NCI-H1694 (cell line): ENCODE results near the gene MIEN1.
"Not testable (repeated sequence)": the region's sequence is repeated elsewhere in the genome, so short reads cannot be mapped to it uniquely, and the experiment has no call there.

Experiments used
- DNase-seq: peaks from one replicate; lab custom pipeline; 2025; lab: John Stamatoyannopoulos, UW

Gene MIEN1

DNA sequence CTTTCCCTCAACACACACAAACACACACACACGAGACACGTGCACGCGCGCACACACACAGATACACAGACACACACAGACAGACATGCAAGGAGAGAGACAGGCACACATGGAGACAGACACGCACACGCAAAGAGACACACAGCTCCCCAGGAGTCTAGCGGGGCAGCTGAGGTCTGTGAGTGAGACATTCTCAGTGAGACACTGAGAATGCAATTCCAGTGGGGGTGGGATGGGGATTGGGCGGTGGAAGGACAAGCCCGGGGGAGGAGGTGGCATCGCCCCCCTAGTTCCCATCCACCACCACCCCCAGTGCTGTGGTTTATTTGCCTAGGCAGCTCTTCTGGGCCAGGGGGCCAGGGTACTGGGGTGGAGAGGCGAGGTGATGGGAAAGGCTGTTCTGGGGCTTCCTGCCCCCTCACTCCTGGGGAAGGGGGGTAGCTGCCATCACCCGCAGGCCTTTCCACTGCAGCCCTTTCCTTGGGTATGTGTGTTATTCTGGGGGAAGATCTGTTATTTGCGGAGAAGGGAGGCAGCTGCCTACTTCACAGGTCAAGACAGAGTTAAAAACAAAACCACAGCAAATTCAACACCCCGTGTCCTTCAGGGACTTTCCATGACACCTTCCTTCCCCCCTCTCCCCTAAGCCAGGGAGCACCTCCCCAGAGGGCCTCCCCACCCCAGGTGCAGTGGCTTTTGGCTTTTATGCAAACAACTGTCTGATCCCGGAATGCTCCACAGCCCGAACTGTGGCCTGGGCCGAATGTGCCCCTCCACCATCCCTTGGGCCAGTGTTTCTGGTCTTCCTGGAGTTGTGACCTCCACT is 25.4 kb upstream of the MIEN1 start:
- DNase-seq: no peak

DNA sequence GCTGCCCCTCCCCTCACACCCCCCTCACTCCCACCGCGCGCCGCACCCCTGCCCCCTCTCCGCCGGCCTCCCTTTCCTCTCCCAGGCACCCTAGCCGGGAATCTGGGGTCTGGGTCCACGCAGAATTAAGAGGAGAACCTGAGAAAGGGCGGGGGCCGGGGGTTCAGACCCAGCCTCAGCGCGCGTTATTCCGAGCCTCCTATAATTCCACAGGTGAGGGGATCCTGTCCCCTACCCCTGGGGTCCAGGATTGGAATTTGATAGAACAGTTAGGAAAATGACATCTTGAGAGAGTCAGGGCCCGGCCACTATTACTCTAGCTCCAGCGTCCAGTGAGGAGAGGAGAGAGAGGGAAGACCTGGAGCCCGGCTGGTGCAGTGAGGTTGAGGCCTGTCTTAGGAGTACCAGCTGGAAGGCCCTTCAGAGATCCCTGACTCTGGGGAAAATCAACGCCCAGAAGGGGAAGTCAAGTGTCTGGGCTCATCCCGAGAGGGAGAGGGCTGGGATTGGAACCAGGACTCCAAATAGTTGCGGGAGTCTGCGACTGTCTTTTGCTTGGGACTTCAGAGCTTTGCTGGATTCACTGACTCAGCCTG is 24.7 kb upstream of the MIEN1 start:
- DNase-seq: no peak

DNA sequence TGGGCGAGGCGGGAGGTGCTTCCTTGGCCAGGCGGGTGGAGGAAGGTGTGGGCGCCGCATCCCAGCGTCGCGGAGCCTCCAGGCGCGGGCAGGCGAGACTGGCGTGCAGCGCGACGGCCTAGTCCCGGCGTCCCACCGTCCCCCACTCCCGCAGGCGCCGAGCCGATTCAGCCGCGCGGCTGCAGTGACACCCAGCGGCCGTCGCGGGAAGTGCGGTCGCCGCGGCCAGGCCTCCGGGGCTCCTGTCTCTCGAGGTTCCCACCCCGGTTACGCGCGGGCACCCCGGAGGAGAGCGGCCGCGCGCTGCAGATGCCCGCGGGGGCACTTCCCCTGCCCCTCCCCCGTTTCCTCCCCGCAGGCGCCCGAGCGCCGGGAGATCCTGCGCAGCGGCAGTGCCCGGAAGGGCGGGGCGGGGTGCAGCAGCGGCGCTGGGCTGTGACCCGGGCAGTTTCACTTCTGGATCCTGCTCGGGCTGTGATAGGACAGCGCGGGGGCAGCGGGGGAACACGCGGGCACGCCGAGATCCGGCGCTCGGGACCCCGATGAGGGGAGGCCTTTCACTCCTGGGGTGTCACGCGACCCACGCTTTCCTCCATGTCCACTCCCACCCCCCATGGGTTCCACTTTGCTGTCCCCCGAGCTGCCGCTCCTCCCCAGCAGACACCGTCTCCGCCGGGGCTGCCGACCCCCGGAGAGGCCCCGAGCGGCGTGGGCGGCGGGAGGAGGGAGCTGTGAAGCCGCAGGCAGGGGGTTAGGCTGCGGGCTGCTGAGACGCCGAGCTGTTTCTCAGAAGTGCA is 24.0 kb upstream of the MIEN1 start:
- peak; percentile 64 for DNase-seq

DNA sequence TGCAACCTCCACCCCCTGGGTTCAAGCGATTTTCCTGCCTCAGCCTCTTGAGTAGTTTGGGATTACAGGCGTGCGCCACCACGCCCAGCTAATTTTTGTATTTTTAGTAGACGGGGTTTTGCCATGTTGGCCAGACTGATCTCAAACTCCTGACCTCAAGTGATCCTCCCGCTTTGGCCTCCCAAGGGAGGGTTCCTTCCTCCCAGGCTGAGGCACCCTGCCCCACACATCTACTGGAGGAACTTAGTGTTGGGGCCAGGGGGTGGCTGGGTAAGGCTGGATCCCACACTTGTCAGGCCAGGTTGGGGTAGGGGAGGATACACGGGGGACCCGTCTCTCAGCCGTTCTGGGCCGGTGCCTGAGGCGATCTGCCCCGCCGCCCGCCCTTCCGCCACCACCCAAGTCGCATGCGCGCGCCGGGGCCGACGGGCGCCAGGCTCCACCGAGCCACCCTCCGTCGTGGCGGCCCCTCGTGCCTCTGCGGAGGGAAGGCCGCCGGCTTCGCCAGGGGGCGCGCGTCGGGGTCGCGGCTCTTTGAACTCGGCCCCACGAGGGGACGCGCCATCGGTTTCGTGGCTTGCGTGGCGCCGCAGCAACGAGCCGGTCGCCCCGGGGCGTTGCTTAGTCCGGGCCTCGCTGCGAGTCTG is 23.3 kb upstream of the MIEN1 start:
- no peak for DNase-seq

DNA sequence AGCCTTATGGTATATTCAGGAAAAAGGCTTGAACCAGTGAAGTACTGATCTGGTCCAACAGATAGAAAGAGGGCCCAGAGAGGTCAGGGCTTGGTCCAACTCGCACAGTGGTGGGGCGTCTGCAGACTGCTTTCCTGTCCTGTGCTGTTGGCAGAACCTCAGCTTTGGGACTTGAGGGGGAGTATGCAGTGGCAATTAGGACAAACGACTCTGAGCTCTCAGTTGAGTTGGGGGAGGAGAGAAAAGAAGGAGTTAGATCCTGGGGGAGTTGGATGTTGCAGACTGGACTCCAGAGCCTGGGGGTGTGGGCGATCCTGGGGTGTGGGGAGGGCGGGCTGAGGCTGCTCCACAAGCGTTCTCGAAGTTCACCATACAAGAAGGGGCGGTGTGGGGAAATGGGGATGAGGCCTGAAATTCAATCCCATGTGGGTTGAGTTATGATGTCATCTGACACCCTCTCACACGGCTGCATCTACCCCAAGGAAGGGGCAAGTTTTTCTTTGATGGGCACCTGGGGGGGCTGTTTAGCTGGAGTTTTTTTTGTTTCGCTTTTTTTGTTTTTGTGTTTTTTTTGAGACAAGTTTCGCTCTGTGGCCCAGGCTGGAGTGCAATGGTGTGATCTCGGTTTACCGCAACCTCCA is 22.0 kb upstream of the MIEN1 start:
- no peak for DNase-seq

DNA sequence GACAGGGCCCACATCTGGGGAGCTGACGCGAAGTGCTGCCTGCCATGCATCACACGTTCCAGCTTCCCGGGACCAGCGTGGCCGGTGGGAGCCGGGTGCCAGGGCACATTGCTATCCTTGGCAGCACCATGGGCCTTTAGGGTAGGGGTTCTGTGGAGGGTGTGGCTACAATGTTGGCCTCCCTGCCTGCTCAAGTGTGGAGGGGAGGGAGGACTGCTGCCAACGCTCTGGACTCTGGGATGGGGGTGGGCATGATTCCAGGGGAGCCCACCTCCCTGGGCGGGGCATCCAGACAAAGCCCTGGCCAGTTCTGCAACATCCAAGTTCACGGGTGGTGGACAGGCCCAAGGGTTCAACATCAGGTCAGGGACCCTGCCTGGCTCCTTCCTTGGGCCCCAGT is 21.3 kb upstream of the MIEN1 start:
- DNase-seq: no peak

DNA sequence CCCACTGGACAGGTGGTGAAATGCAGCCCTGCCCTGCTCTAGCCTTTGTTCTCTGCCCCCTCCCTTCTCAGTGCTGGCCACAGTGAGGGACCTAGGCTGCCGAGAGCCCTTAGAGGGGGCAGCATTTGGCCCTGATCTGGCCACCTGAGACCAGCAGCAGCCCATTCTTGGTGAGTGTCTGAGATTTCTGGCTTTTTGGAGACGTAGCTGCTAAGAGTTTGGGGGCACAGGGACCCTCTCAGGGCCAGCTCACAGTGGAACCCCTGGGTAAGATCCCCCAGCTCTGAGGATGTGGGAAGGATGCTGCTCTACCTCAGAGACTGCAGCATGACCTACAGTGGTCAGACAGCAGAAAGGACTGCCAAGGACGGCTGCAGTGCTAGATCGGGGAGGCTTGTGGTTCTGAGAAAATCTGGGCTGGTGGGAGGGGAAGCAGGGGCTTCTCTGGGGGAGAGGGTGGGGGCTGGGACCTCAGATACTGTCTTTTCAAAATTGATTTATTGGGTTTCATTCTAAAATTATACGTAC is 20.7 kb upstream of the MIEN1 start:
- no peak for DNase-seq

DNA sequence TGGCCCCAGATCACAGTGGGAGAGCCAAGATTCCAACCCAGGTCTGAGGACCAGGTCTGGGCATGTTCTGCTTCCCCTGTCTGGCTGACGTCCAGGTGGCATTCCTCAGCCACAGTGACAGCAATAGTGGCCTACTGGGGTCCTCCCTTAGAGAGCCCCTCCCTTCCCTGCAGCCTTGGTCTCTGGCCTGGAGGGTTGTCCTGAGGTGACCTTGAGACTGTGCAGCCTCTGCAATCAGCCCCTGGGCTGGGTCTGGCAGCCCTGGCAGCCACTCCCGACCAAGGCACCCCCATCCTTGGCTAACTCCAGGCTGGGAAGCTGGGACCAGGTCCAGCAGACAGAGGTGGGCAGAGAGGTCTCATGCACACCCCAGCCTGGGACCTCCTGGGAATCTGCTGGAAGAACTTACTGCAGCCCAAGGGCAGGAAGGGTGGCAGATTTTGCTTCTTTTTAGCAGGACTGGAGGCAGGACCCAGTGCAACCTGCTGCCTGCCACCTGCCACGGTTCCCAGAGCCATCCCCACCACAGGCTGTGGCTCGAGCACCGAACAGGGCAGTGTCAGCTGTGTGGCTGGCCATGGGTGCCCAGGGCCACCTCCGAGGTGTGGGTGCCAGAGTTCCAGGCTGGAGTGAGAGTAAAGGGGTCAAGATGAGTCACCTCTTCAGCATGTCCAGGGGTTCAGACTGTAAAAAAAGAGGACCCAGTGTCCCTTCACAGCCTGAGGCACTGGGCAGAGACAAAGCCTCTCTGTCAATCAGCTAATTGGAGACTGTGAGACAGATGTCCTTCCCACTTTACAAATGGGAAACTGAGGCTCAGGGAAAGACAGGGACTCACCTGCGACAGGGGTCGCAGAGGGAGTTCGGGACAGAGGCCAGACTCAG is 20.0 kb upstream of the MIEN1 start:
- DNase-seq: no peak

DNA sequence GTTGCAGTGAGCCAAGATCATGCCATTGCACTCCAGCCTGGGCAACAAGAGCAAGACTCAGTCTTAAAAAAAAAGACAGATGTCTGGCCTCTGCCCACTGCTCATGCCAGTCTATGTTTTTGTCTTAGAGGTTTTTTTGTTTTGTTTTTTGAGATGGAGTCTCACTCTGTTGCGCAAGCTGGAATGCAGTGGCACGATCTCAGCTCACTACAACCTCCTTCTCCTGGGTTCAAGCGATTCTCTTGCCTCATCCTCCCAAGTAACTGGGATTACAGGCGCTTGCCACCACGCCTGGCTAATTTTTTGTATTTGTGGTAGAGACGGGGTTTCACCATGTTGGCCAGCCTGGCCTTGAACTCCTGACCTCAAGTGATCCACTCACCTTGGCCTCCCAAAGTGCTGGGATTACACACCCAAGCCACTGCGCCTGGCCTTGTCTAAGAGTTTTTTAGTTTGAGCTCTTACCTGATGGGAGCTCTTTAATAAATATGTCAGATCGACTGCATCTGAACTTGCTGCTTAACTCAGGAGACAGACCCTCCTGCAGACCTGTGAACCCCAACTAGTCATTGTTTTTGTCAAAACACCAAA is 18.2 kb upstream of the MIEN1 start:
- DNase-seq: not testable (repeated sequence)

DNA sequence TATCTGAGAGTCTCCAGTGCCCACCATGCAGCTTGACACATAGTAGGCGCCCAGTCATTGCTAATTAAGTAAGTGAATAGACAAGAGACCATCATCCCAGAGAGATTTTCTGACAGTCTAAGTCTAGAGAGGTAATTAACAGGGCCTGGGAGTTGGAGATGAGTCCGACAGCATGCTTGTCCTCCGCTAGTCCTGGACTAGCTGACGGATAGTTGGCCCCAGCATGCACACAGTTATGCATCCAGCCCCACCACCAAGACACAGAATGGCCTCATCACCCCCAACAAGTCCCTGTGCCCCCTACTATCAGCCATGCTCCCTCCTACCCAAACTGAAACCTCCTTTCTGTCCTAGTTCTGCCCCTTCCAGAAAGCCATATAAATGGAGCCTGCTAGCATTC is 17.4 kb upstream of the MIEN1 start:
- DNase-seq: no peak

DNA sequence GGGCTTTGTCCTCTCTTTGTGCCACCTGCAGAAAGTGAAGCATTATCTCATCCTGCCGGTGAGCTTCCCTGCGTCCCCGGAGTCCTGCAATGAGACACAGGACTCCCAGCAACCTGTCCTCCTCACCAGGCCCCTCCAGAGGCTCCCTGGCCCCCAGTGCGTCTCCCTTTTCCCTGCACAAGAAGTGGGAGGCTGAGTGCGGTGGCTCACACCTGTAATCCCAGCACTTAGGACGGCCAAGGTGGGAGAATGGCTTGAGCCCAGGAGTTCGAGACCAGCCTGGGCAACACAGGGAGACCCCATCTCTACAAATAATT is 15.8 kb upstream of the MIEN1 start:
- DNase-seq: no peak

DNA sequence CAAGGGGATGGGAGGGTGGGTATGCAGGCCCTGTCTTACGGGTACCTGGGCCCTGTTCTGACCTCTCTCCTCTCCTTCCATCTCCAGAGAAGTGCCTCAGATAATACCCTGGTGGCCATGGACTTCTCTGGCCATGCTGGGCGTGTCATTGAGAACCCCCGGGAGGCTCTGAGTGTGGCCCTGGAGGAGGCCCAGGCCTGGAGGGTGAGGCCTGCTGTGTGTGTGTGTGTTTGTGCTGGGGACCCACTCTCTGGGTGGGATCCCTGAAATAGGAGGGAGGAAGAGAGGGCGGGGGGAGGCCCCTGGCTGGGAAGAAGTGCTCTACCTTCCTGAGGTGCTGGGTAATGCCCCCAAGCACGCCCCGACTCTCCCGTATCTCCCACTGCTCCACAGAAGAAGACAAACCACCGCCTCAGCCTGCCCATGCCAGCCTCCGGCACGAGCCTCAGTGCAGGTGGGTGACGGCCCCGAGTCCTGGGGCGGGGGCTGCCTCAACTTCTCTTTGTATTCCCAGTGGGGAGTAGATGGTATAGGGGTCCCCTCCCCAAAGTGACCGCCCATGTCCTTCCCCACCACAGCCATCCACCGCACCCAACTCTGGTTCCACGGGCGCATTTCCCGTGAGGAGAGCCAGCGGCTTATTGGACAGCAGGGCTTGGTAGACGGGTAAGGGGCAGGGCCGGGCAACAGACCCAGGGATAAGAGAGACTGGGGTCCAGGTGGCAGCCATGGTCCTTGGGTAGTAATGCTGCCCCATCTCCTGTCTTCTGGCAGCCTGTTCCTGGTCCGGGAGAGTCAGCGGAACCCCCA is 15.2 kb upstream of the MIEN1 start:
- DNase-seq: no peak

DNA sequence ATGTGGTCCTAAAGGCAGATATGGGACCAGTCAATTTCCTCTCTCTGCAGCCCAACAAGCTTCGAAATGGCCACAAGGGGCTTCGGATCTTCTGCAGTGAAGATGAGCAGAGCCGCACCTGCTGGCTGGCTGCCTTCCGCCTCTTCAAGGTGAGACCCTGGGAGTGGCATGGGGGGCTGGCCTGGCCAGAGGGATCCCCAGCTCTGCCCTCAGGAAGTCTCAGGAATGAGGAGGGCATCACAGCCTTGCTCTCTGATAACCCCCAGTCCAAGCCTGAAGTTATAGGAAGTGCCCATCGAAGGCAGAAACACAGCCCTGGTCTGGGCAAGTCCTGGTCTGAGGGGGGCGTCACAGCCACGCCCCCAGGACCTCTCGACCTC is 14.5 kb upstream of the MIEN1 start:
- no peak for DNase-seq

DNA sequence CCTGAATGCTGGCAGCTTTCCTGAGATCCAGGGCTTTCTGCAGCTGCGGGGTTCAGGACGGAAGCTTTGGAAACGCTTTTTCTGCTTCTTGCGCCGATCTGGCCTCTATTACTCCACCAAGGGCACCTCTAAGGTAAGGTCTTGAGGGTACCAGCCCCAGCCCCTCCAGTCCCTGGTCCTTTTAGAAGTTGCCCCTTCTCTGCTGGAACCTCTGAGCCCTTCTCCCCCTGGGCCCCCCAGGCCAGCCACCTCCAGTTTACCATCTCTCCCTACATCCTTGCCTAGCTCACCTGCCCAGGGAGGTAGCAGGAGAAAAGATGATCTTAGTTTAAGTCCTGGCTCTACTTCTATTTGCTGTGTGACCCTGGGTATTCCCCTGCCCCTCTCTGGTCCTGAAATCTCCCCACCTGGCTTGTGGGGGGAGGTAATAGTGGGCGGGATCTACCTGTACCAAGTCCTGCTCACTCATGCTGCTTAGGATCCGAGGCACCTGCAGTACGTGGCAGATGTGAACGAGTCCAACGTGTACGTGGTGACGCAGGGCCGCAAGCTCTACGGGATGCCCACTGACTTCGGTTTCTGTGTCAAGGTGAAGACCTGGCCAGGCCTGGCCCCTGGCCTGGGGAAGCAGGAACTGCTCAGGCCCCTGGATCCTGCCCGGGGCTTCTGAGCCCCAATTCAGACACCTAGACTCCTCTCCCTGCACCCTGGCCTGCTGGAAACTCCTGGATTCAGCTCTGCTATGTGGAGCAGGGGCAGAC is 13.9 kb upstream of the MIEN1 start:
- DNase-seq: no peak

DNA sequence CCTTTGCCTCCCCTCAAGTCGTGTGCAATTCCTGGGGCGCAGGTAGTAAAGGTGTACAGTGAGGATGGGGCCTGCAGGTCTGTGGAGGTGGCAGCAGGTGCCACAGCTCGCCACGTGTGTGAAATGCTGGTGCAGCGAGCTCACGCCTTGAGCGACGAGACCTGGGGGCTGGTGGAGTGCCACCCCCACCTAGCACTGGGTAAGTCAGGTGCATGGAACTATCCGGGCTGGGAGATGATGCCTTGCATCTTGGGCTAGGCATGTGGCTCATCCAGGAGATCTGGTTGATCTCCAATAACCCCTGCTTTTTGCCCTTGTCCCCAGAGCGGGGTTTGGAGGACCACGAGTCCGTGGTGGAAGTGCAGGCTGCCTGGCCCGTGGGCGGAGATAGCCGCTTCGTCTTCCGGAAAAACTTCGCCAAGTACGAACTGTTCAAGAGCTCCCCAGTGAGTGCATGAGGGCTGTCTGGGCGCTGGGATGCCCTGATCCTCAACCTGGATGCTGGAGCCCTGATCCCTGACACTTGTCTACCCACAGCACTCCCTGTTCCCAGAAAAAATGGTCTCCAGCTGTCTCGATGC is 12.6 kb upstream of the MIEN1 start:
- DNase-seq: no peak

DNA sequence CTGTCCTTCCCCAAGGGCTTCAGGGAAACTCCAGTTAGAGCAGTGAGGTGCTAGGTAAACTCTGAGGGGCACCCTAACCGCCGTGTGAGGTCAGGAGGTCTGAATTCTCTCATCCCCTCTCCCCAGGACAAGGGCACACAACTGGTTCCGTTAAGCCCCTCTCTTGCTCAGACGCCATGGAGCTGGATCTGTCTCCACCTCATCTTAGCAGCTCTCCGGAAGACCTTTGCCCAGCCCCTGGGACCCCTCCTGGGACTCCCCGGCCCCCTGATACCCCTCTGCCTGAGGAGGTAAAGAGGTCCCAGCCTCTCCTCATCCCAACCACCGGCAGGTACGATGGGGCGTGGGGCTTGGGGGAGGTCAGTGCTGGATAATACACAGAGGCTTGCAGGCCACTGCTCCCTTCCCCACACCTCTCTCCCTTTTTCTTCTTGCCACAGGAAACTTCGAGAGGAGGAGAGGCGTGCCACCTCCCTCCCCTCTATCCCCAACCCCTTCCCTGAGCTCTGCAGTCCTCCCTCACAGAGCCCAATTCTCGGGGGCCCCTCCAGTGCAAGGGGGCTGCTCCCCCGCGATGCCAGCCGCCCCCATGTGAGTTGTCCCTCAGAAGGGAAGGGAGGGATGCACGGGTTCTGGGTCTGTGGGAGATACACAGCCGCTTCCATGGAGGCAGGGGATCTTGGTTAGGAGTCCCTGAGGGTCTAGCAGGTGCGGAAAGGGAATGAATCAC is 12.0 kb upstream of the MIEN1 start:
- no peak for DNase-seq

DNA sequence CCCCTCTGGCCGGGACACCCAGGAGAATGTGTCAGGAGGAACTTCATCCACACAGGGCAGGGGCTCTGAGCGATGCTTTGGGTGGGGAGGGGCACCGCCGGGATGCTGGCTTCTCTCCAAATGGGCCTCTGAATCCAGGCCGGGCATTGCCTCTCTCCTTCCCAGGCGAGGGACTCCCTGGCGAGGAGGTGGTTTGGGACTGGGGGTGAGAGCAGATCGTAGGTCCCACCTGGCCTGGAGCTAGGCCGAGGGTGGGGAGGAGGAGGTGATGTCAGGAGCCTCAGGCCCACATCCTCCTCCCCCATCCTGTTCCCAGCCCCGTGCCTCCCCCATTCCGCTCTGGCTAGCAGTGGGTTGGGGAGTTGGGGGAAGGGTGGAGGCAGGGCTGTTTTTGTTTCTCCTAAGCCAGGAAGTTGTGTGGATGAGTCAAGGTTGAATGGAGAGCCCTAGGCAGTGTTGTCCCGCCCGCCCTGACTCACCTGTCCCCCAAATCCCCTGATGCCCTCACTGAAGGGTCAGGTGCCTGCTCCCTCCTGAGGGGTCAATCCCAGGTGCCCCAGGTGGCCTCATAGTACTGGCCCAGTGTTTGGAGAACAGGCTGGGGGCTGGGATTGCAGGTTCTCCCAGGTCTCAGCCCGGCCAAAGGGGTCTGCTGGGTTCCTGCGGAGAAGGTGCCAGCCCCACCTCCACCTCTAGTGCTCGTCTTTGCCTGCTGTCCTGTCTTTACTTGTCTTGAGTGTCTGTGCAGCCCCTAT is 10.2 kb upstream of the MIEN1 start:
- no peak for DNase-seq
